Activated CD4-positive, CD25-positive, alpha-beta regulatory T cell treated with anti-CD3 and anti-CD28 coated beads, Interleukin-2, amount 50 U/mL, for 16 hours (primary cell): ENCODE results near the gene TXNDC11.

Source experiments
- DNase-seq: peaks from one replicate; pipeline ENCODE4 v3.0.0-alpha.2; 2020; ENCODE audit warnings: low read depth, low spot score

The TXNDC11 gene

GRCh38 chr16:11722468-11722808 lies 20.2 kb downstream of the TXNDC11 start:
- DNase-seq = no peak

DNA sequence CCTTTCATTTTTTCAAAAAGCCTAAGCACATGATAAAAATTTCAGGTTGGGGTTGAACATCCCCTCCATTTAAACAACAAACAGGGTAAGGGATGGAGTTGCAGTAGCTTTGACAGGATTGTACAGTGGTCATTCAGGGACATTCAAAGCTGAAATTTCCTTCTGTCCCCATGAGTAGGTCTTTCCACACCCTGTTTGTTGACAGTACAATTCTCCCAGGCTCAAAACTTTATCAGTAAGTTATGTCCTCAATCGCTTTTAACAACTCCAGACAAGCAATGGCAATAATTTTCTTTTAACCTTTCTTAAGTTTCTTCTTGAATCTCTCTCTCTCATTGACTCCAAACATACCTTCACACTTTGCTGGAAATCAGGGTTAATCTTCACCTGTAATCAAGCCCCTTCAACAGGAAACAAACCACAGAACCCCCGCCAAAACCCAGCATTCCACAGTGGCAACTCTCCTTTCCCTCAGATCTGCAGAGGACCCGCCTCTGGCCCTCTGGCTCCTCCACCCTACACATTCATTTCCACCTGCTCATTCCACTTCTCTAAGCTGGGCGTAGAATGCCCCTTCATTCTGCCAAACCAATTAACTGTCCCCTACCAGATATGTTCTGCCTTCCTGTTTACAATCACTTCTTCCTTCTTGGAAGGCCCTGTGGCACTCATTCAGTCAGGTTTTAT lies 20.7 kb downstream of the TXNDC11 start:
- DNase-seq = no peak

GRCh38 chr16:11719762-11720161 lies 22.9 kb downstream of the TXNDC11 start:
- no peak for DNase-seq

DNA sequence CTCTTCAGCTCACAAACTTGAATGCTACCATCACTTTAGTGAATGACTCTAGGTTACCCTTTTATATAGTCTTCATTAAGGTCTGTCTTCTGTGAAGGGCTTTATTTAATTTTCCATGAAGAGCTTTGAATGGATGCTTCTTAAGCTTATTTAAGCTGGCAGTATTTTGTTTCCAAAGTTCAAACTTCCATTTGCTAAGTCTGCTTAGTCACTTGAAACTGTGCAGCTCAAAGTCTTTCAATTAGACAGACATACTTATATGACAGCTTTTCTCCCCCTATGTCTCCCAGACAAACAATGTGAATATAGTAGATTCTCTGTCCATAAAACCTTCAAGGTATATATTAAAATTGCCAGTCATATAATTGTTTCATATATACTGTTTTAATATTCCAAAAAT lies 23.5 kb downstream of the TXNDC11 start:
- no peak for DNase-seq

GRCh38 chr16:11717811-11718210 lies 24.8 kb downstream of the TXNDC11 start:
- no peak for DNase-seq

DNA sequence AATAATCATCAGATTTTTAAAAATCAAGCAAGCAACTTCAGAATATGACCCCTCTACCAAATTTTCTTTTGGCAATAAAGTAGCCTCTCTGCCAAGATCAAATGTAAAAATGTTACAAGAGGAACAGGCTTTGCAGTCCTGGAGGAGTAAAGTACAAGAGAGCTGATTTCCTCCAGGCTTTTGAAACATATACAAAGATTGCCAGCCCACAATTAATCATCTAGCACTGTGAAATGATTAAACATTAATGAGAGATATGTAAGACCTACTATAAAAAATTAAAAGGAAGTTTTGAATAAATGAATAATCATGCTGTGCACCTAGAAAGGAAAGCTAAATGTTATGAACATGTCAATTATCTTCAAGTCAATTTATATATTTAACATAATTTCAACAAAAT lies 26.3 kb downstream of the TXNDC11 start:
- DNase-seq = no peak

GRCh38 chr16:11715246-11715947 lies 27.3 kb downstream of the TXNDC11 start:
- no peak for DNase-seq

- DNase-seq = no peak
Measured at GRCh38 chr16:11712122-11712521, 30.5 kb downstream of the TXNDC11 start.

DNA sequence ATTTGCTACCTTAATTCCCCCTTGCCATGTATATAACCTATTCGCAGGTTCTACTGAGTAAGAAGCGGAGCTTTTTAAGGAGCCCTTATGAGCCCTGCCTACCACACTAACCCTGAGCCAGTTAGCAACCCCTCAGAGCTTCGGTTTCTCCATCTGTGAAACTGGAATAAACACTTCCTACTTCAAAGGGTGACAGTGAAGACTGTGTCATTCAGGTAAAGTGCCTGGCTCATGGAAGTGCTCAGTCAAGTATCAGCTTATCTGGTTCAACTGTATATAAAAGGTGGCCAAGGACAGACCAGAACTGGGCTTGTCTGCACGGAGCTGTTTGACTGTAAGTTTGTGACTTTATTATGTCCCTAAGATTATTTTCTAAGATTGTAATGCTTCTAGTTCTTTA lies 31.0 kb downstream of the TXNDC11 start:
- DNase-seq = no peak

DNA sequence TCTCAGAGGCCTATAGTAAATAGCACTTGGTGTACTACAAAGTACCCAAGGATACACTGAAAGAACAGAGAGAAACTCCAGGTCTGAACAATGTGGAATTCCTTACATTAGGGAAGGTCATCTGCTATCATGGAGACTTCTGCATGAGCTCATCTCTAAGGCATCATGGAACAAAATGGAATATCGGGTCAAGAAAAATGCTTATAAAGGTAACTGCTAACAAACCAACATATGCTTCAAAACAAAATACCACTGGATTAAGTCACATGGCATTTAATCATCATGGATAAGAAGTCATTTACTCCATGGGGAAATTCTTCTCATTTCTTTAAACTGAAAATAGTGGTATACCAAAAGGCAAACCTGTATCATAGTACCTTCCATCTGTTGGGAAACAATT lies 34.2 kb downstream of the TXNDC11 start:
- DNase-seq = no peak

DNA sequence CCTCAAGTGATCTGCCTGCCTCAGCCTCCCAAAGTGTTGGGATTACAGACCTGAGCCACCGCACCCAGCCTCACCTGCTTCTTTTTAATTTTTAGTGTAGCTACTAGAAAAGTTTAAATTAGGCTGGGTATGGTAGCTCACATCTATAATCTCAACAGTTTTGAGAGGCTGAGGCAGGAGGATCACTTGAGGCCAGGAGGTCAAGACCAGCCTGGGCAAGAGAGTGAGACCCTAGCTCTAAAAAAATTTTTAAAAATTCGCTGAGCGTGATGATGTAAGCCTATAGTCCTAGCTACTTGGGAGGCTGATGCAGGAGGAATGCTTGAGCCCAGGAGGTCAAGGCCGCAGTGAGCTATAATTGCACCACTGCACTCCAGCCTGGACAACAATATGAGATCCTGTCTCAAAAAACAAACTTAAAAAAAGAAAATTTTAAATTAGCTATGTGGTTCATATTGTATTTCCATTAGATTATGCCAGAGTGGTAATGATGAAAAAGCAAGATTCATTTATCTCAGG lies 34.9 kb downstream of the TXNDC11 start:
- no peak for DNase-seq

GRCh38 chr16:11706180-11706742 lies 36.4 kb downstream of the TXNDC11 start:
- no peak for DNase-seq

DNA sequence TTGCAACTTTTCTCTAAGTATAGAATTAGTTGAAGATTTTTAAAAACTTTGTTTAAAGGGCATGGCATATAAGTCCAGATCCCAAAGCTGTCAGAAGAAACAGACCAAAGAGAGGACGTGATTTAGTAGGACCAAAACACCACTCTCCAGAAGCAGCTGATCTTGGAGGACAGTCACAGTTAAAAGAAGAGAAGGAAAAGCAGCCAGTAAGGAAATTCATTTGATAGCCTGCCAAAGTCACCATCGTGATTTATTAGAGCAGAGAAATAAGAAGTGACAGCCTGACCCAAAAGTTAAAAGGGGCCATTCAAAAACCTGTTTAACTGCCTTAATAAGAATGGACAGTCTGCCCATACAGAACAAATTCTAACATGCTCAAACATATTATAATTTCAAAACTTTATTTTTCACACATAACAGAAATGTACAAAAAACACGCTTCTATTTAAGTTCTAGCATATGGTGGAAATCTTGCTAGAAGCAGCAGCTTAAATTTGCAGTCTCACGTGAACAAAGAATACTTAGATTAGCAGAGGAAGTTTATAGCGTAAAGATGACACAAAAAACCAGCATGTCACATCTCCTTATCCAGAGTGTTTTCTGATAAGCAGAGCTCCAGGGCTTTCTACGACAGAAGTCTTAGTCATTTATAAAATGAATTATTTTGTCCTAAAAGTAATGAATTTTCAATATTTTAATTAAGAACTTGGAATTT lies 37.2 kb downstream of the TXNDC11 start:
- no peak for DNase-seq

GRCh38 chr16:11700264-11701029 lies 42.2 kb downstream of the TXNDC11 start:
- DNase-seq = no peak

- DNase-seq = no peak
Measured at GRCh38 chr16:11699234-11699894, 43.3 kb downstream of the TXNDC11 start.

DNA sequence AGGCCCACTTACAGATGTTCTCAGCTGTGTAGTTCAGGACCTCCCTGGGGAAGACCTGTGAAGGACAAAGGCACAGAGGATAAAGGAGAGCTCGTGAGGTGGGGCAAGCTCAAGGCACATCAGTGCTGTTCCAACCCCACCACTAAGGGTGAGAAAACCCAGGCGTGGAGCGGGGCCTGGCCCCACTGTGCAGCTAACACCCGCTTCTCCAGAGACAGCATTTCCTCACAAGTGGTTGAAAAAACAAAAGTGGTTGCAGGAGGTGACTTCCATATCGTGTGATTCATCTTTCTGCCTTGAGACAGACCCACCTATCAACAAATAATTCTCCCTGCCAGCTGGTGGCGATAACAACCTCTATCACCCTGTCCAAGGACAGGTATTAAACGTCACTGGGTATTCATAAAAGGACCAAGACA lies 44.4 kb downstream of the TXNDC11 start:
- no peak for DNase-seq

DNA sequence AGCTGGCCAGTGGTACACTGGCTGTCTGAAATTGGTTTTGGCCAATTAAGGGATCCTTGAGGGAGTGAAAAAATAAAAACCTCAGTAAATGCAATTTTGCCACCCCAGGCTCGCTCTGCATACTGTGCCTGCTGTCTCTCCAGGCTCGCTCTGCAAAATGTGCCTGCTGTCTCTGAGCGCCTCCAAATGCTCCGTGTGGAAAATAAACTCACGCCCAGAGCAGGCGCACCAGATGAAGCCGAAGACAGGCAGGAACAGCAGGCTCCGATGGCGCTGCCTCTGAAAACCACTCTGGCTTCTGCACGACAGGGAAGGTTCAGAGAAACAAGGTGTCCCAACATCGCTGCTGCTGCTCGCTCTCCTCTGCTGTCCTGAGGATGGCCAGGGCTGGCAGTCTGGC lies 45.3 kb downstream of the TXNDC11 start:
- no peak for DNase-seq

DNA sequence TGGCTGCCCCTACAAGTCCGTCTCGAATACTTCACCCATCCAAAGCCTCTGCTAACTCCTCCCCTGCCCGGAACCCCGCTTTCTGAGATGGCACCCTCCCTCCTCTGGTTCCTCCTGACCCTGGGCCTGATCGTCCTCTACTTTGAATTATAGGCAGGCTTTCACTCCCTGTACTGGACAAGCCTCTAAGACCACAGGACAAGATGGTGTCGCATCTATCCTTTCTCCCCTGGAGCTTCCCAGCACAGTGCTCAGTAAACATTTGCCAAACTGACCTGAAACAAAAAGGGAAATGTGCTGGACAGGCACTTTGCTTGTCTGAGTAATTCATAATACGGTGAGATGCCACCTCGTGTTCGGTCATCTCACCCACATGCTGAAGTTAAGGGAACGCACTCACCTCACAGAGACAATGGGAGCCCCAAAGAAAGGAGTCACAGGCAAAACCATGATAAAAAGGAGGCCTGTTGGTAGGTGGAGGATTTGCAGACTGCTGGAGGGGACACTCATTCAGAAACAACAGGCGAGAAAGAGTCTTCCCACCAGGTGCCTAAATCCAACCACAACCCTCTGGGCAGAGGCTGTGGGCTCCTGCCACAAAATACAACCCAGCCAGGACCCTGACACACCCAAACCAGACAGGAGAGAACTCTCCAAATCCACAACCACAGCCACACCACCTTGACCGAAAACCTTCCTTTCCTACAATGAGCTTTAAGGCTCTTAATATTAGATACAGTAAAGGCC lies 46.2 kb downstream of the TXNDC11 start:
- DNase-seq = no peak

DNA sequence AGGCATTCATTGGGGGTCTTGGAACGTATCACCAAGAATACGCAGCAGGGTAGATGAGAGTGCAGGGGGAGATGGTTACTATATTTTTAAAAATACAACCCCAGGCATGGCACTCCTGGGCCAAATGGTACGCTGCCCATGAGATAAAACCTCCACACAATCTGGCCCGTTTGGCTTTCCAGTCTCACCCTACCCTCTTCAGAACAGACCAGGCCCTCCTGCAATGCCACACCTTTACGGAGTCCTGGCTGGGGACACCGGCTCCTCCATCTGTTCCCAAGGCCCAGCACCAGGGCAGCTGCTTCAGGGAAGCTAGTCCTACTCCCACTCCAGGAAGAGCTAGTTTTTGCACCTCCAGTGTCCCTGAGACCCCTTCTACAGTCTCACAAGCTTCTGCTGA lies 50.0 kb downstream of the TXNDC11 start:
- no peak for DNase-seq

- no peak for DNase-seq
Measured at GRCh38 chr16:11692171-11692570, 50.5 kb downstream of the TXNDC11 start.
